Fibroblast of skin of left quadriceps (primary cell): ENCODE data around the gene EIF4G1.
"Not testable (repeated sequence)": the region's sequence is repeated elsewhere in the genome, so short reads cannot be mapped to it uniquely, and the experiment has no call there.

Experiments used
- DNase-seq, 2 experiments: peaks; one replicate each; pipeline ENCODE4 v3.0.0-alpha.2; 2013; ENCODE audit warnings: low read depth in 2 of 2

The EIF4G1 gene

GRCh38 chr3:184335661-184336546 lies 21.5 kb downstream of the EIF4G1 start:
- DNase-seq, result peak in 1 of 2 experiments; percentile 48

GRCh38 chr3:184336547-184337398 lies 22.4 kb downstream of the EIF4G1 start:
- no peak for DNase-seq

DNA sequence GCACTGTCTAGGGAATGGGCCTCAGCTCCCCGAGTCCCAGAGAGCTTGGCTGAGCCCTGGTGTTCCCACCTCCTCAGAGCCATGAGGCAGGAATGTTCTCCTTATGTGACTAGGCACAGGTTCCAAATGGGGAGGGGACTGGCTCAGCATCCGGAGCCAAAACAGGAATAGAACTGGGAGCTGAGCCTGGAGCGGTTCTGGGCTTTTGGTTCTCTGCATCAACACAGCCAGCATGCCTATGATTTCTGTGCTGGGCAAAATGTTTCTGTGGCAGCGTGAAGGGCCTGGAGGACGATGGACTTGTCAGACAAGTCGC lies 23.0 kb downstream of the EIF4G1 start, which contains the start of gene FAM131A:
TSS of gene FAM131A (plus strand) at position 202 of the 316 bp plus-strand sequence. CDS start at position 233, 31 bp downstream.
- DNase-seq, result no peak

DNA sequence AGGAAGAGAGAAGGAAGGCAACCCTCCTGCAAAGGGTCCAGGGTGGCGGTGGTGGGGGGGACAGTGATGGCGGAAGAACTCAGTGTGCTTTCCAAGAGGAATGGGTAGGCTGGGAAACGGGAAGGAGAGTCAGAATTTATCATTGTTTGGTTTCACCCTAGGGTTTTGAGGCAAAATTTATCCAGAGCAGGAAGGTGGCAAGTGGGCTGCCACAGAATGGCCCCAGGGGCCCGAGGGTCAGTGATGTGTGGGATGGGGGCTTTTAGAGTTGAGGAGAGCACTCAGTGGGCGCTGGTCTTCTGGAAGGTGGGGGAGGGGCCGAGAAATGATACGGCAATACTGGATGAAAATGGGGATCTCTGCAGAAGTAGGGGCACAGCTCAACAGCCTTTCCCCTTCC lies 23.6 kb downstream of the EIF4G1 start:
- DNase-seq, result no peak

DNA sequence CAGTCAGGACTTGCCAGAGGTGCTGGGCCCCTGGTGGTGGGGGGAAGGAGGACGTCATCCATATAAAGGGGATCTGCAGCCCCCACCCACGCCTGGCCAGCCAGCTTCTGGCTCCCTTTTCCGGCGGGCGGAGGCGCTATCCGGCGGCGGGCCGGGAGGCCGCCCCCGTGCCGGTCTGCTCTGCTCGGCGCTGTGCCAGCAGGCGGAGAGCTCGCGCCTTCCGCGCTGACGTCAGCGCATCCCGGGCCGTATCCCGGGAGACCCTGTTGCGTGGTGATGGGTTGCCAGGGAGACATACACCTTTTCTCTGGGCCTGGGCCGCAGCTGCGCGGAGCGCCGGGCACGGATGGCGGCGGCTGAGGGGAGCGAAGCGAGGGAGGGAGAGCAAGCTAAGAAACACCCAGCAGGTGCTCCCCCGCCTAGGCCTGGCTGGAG lies 24.1 kb downstream of the EIF4G1 start:
- DNase-seq, result peak; percentile 54 to 60

DNA sequence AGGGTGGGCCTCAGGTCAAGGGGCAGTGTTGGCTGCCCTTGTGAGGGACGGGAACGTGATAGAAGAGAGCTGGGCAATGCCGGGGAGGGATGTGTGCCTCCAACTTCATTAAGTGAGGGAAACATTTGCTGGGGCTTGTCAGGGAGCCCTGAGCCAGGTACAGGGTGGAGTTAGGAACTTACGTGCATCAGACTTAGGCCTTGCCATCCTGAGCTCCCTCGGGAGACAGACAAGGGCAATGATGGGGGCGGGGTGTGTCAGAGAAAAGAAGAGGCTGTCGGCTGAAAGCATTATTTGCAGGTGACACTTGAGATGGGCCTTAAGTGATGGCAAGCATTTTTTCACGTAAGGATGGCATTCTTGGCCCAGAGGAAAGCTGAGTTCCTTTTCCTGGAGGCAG lies 24.6 kb downstream of the EIF4G1 start:
- DNase-seq, result no peak

GRCh38 chr3:184339451-184340135 lies 25.2 kb downstream of the EIF4G1 start:
- DNase-seq, result not testable (repeated sequence)

DNA sequence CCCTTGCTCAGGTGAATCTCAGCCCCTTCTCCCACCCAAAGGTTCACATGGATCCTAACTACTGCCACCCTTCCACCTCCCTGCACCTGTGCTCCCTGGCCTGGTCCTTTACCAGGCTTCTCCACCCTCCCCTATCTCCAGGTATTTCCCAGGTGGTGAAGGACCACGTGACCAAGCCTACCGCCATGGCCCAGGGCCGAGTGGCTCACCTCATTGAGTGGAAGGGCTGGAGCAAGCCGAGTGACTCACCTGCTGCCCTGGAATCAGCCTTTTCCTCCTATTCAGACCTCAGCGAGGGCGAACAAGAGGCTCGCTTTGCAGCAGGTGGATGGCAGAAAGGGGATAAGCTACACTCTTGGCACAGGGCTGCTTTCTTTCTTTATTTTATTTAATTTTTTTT lies 27.5 kb downstream of the EIF4G1 start:
- no peak for DNase-seq

DNA sequence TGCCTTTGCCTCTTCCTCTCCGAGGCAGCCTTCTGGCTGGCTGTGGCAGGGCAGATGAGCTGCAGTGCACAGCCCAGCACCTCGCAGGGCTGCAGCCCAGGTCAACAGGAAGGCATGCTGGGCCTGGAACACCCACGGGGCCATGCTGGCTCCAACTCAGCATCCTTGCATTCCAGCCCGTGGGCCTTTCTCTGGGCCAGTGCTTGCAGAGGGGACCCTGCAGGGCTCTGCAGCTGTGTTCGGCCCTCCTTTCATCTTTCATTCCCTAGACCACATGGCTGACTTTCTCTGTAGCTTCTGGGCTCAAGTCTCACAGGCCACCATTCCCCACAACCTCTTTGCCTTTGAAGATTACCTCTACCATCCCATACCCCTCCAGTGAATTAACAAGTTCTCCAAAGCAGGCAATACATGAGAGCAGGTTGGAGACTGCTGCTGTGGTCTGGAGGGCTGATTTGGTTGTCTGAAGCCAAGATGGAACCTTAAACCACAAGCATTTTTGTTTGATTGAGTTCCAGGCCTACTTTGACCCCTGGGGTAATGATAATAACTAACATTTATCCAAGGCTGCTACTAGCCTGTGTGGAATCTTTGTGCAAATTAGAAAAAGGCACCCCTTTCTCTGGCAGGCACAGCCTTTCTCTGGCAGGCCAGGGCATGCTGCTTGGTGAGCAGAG lies 28.9 kb downstream of the EIF4G1 start:
- no peak for DNase-seq

- no peak for DNase-seq
These were observed 30.3 kb downstream of the EIF4G1 start for GRCh38 chr3:184344579-184345316.

GRCh38 chr3:184345317-184346144 lies 31.1 kb downstream of the EIF4G1 start:
- DNase-seq, result no peak

DNA sequence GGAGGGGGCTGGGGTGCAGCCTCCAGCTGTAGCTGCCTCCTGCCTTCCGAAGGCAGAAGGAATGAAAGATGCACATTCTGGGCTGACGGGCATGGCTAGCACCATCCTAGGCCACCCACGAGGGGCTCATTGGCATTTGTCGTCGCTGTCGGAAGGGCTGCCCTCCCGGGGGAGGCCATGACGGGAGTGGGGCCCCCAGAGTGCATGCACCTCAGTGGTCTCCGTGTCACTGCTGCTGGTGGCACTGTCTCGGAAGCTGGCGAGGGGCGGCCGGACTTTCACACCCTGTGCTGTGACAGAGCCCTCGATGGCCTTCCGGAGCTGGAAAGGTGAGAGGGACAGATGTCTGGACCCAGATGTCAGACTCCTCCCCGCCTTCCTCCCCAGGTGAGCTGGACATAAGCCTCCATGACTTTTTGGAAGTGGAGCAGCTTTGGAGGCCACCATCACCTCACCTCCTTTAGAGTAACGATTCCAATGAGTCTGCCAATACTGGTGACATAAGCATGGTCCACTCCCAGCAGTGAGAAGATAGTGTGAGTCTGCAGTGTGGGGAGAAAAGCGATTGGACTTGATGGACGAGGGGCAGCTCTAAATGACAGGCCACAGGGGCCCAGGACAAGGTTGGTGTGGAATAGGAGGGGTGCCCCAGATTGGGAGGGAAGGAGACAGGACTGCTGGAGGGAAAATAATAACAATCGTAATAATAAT lies 32.2 kb downstream of the EIF4G1 start:
- DNase-seq, result no peak

GRCh38 chr3:184347321-184348056 lies 33.1 kb downstream of the EIF4G1 start:
- no peak for DNase-seq

DNA sequence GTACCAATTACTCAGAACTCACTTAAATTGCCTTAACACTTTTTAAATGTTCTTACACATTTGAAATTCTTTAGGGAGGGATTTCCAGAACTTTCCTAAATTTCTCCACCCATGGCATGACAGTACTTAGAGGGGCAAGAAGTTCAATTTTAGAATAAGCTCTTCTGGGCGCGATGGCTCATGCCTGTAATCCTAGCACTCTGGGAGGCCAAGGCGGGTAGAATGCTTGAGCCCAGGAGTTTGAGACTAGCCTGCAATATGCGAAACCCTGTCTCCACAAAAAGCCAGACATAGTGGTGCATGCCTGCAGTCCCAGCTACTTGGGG lies 33.6 kb downstream of the EIF4G1 start:
- DNase-seq, result no peak

DNA sequence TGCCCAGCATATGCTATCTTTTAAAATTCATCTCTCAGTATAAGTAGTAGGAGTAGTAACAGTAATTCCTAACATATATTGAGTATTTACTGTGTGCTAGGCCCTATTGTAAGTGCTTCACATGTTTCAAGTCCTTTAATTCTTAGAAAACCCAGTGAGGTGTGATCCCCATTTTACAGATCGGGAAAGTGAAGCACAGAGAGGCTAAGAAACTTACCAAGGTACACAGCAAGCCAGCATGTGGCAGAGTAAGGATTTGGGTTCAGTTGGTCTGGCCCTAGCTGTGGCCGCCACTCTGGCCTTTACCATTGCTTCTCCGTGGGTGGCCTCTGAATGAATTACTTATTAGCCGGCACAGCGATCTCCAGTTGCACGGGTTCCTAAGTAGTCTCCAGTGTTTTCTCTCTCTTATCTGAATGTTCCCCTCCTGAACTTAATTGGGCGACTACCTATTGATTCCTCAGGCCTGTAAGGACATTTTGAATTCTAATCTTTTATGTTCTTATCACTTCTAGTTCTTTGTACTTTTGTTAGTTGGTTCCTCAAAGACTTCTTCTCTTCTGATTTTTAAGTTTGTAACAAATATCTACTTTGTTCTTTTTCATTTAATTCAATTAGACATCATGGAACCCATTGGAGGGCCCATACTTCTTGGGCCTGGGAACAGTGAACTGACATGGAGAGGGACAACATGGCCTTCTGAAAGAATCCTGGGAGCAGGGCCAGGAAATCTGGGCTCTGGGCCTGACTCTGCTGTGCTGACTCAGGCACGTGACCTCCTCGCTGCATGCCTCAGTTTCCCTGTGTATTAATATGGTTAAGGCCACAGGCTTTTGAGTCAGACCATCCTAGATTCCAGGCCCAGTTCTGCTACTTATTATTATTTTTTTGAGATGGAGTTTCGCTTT lies 35.4 kb downstream of the EIF4G1 start:
- no peak for DNase-seq

DNA sequence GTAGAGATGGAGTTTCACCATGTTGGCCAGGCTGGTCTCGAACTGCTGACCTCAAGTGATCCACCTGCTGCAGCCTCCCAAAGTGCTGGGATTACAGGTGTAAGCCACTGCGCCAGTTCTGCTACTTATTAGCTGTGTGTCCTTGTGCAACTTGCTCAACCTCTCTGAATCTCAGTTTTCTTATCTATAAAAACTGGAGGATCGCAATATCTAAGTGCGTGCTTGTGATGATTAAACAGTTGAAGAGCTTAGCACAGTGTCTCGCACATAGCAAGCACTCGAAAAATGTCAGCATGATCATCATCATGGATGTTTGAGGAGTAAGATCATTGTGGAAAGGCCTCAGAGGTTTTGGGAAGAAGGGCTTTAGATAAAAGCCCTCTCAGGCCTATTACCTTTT lies 36.2 kb downstream of the EIF4G1 start:
- no peak for DNase-seq

- DNase-seq, result no peak
These were observed 37.2 kb downstream of the EIF4G1 start for GRCh38 chr3:184351511-184352148.
